ENCODE measurements around the gene ACAD10.
A peak's percentile ranks its signal among the peaks of the same experiment; 100 is the strongest.

The ACAD10 gene

DNA sequence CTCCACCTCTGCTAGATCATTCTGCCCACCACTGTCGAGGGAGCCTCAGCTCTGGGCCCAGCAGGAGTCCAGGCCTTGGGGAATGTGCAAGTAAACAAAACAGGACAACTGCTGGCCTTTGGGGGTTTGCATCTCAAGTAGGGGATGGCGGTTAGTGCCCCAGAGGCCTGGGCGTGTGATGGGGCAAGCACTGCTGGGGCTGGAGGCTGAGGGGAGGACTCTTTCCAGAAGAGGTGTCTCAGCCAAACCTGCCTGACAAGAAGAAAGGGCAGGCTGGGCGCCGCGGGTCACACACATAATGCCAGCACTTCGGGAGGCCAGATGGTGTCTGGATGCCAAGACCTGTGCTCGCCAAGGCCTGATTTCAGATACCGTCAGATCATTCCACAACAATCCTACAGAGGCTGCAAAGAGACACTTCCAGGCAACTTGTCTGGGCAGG, 72.3 kb downstream of the ACAD10 start:
- ChIA-PET POLR2A (no interaction called here), CTCF (no interaction called here)
- Histone ChIP-seq H3K4me3 (ENCODE audit: low read depth, low read length) (no peak overlapping the region), H3K27ac (ENCODE audit: extremely low read depth, low read depth, low read length) (no peak overlapping the region), H3K4me1 (ENCODE audit: control insufficient read depth, insufficient read depth, low read length) (no peaks in the 10 kb centered on the region), H3K9me3 (ENCODE audit: control insufficient read depth, insufficient read depth, low read depth, low read length) (no peaks in the 10 kb centered on the region), H3K36me3 (ENCODE audit: control insufficient read depth in 2 of 2, insufficient read depth in 1 of 2, low read length in 2 of 2) (peaks cover 0 to 20% of the 10 kb centered on the region in 2 experiments; a peak in 1 of 3 replicates)
- no peak for TF ChIP-seq HOXC10 (CRISPR knock-in tag; IDR thresholded peaks at IDR 0.05)
- peak; percentile 38 for TF ChIP-seq ZIC2 (tag by site-specific recombination; IDR thresholded peaks at IDR 0.05)
- no peak for TF ChIP-seq ZNF311 (tag by site-specific recombination; IDR thresholded peaks at IDR 0.05; ENCODE audit: borderline replicate concordance)
- TF ChIP-seq, protein P1, sequence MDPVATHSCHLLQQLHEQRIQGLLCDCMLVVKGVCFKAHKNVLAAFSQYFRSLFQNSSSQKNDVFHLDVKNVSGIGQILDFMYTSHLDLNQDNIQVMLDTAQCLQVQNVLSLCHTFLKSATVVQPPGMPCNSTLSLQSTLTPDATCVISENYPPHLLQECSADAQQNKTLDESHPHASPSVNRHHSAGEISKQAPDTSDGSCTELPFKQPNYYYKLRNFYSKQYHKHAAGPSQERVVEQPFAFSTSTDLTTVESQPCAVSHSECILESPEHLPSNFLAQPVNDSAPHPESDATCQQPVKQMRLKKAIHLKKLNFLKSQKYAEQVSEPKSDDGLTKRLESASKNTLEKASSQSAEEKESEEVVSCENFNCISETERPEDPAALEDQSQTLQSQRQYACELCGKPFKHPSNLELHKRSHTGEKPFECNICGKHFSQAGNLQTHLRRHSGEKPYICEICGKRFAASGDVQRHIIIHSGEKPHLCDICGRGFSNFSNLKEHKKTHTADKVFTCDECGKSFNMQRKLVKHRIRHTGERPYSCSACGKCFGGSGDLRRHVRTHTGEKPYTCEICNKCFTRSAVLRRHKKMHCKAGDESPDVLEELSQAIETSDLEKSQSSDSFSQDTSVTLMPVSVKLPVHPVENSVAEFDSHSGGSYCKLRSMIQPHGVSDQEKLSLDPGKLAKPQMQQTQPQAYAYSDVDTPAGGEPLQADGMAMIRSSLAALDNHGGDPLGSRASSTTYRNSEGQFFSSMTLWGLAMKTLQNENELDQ (tag by site-specific recombination; IDR thresholded peaks at IDR 0.05; ENCODE audit: low read depth), result no peak

DNA sequence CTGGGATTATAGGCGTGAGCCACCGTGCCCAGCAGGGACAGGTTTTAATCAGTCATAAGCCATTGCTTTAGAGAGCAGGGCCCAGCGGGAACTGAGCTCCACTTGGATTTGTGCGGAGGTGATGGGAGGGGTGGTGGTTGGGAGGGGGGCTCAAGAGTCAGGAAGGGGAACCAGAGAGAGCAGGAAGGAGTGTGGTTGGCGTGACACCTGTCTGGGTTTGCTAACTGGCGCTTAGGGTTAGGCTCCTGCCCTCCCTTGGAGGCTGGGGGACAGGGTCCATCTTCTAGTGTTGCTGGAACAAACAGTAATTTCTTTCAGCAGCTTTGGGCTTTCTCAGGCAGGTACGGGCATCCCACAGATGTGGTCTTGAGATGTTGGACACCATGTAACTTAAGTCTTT, 73.4 kb downstream of the ACAD10 start:
- TF ChIP-seq ZBTB7A (tag by site-specific recombination; IDR thresholded peaks at IDR 0.05; ENCODE audit: low read depth), result no peak
- TF ChIP-seq ZNF157 (tag by site-specific recombination; IDR thresholded peaks at IDR 0.05), result no peak
- TF ChIP-seq ATF2 (tag by site-specific recombination; IDR thresholded peaks at IDR 0.05; ENCODE audit: low read depth), result no peak
- TF ChIP-seq ZNF707 (tag by site-specific recombination; IDR thresholded peaks at IDR 0.05), result no peak
- no peak for TF ChIP-seq ZNF585B (tag by site-specific recombination; IDR thresholded peaks at IDR 0.05)
- TF ChIP-seq ZEB2 (tag by site-specific recombination; IDR thresholded peaks at IDR 0.05), result no peak
- TF ChIP-seq ZNF132 (tag by site-specific recombination; IDR thresholded peaks at IDR 0.05; ENCODE audit: borderline replicate concordance), result no peak
- ChIA-PET CTCF (no interaction called here), POLR2A (no interaction called here)
- H3K27ac ChIP-seq (ENCODE audit: extremely low read depth, low read depth, low read length), result no peak overlapping the region
- H3K4me1 ChIP-seq (ENCODE audit: control insufficient read depth, insufficient read depth, low read length), result no peaks in the 10 kb centered on the region
- peaks cover 0 to 14% of the 10 kb centered on the region in 2 experiments; a peak in 1 of 3 replicates for H3K36me3 ChIP-seq (ENCODE audit: control insufficient read depth in 2 of 2, insufficient read depth in 1 of 2, low read length in 2 of 2)
- no peak overlapping the region for H3K4me3 ChIP-seq (ENCODE audit: low read depth, low read length)
- no peaks in the 10 kb centered on the region for H3K9me3 ChIP-seq (ENCODE audit: control insufficient read depth, insufficient read depth, low read depth, low read length)

DNA sequence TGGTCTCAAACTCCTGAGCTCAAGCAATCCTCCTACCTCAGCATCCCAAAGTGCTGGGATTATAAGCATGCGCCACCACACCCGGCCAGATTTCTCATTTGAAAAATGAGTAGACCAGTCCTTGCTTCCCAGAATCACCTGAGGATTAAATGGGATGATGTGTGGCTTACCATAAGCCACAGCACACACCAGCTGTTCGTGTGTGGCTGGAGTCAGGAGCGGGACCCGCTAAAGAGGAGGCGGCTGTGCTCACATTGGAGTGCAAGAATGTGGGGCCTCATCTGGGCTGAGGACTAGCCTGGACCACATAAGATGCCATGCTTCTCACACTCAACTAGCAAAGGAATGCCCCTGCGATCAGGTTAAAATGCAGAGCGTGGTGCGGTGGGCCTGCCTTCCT, 74.1 kb downstream of the ACAD10 start:
- Histone ChIP-seq H3K27ac (ENCODE audit: extremely low read depth, low read depth, low read length) (no peak overlapping the region), H3K9me3 (ENCODE audit: control insufficient read depth, insufficient read depth, low read depth, low read length) (no peaks in the 10 kb centered on the region), H3K4me3 (ENCODE audit: low read depth, low read length) (no peak overlapping the region), H3K36me3 (ENCODE audit: control insufficient read depth in 2 of 2, insufficient read depth in 1 of 2, low read length in 2 of 2) (peaks cover 0 to 8% of the 10 kb centered on the region in 2 experiments; a peak in 1 of 3 replicates), H3K4me1 (ENCODE audit: control insufficient read depth, insufficient read depth, low read length) (no peaks in the 10 kb centered on the region)
- POLR2A ChIA-PET, result no interaction called here
- TF ChIP-seq ZFP69B (tag by site-specific recombination; IDR thresholded peaks at IDR 0.05) (0 out of 2 replicates have a peak, but pooled peaks have one; percentile 35), ZNF692 (tag by site-specific recombination; IDR thresholded peaks at IDR 0.05) (peak; percentile 57), ZNF521 (tag by site-specific recombination; IDR thresholded peaks at IDR 0.05) (no peak)
- CTCF ChIA-PET, result interaction anchor here (0.6 kb wide), 1 partner anchor 54 kb away, joined by 4 read pairs; no protein-coding TSS in a partner anchor

Data from HEK293 (cell line).